HTERT RPE-1 (cell line): ENCODE measurements around the gene HTR6.
"Not testable (repeated sequence)": the region's sequence is repeated elsewhere in the genome, so short reads cannot be mapped to it uniquely, and the experiment has no call there.

Experiments used
- in situ Hi-C: fragments of 300-500 bp; cut with MboI; formaldehyde crosslinking; loops from 4 replicates; pipeline ENCODE4 v1.14.3; 2020; ENCODE audit warnings: low sequenced_read_pairs

The HTR6 gene

GRCh38 chr1:19637606-19638005 is 27.1 kb upstream of the HTR6 start:
- in situ Hi-C loops = no loop called here

GRCh38 chr1:19639228-19639627 is 25.4 kb upstream of the HTR6 start:
- in situ Hi-C loops = not testable (repeated sequence)

GRCh38 chr1:19639999-19640362 is 24.7 kb upstream of the HTR6 start:
- in situ Hi-C loops = no loop called here

GRCh38 chr1:19640363-19641316 is 24.0 kb upstream of the HTR6 start:
- in situ Hi-C loops = no loop called here

- in situ Hi-C loops = no loop called here
Observed at GRCh38 chr1:19643121-19643520, 21.6 kb upstream of the HTR6 start.

GRCh38 chr1:19643602-19644394 is 20.9 kb upstream of the HTR6 start, which contains the start of gene NBL1:
Gene NBL1, plus strand, starts transcription at chr1:19644311. Its CDS starts 10,720 bp downstream, at chr1:19655031.
- in situ Hi-C loops = no loop called here

- in situ Hi-C loops = no loop called here
Observed at GRCh38 chr1:19644395-19644680, 20.3 kb upstream of the HTR6 start.

GRCh38 chr1:19644681-19645410 is 19.8 kb upstream of the HTR6 start:
- in situ Hi-C loops = no loop called here

- in situ Hi-C loops = no loop called here
Observed at GRCh38 chr1:19645411-19646251, 19.0 kb upstream of the HTR6 start.

GRCh38 chr1:19646377-19647319 is 18.0 kb upstream of the HTR6 start:
- in situ Hi-C loops = no loop called here

- in situ Hi-C loops = no loop called here
Observed at GRCh38 chr1:19647643-19648042, 17.0 kb upstream of the HTR6 start.

GRCh38 chr1:19648239-19648638 is 16.4 kb upstream of the HTR6 start:
- in situ Hi-C loops = no loop called here

GRCh38 chr1:19648689-19649088 is 16.0 kb upstream of the HTR6 start:
- in situ Hi-C loops = no loop called here

- in situ Hi-C loops = no loop called here
Observed at GRCh38 chr1:19650416-19651140, 14.1 kb upstream of the HTR6 start.

GRCh38 chr1:19651141-19651737 is 13.4 kb upstream of the HTR6 start:
- in situ Hi-C loops = no loop called here

- in situ Hi-C loops = no loop called here
Observed at GRCh38 chr1:19654386-19654785, 10.3 kb upstream of the HTR6 start.

- in situ Hi-C loops = no loop called here
Observed at GRCh38 chr1:19654886-19655717, 9.6 kb upstream of the HTR6 start.

GRCh38 chr1:19655718-19656080 is 9.0 kb upstream of the HTR6 start:
- in situ Hi-C loops = no loop called here
